Endothelial cell of umbilical vein (primary cell): ENCODE measurements around the gene VPS35. TPM values are rescaled to one million over a fixed set of nuclear protein-coding genes. Genes with fewer than 3 reads are reported as not detected.

Experiments used
- BruUV-seq: library from RNA; stranded (reverse); fragments of 400-500 nt; replicated peaks from 2 replicates; lab custom pipeline; 2021; lab: Mats Ljungman, UMichigan
- CTCF ChIA-PET: fragments of 300-600, 350-600 bp; sonication (Branson Sonifier 250); formaldehyde crosslinking; loops from one replicate; lab custom pipeline; 2021; ENCODE audit warnings: antibody characterized with exemption, inconsistent platforms; lab: Charles Lee
- POLR2A ChIA-PET: fragments of 300-600, 350-600 bp; sonication (Branson Sonifier 250); formaldehyde crosslinking; loops from one replicate; lab custom pipeline; 2021; ENCODE audit warnings: antibody characterized with exemption, inconsistent platforms; lab: Charles Lee
- DNase-seq: peaks from one replicate; pipeline ENCODE4 v3.0.0-alpha.2; 2011; ENCODE audit warnings: low read depth, low spot score
- FAIRE-seq: peaks from 2 replicates; lab custom pipeline; 2011; peaks lifted over from hg19 to GRCh38; lab: Jason Lieb, UNC
- H2AFZ ChIP-seq: 2 replicates; pipeline ENCODE4 v1.6.0; 2012; ENCODE audit warnings: low read depth, low read length, control low read depth, inconsistent platforms
- H3K27ac ChIP-seq: 2 replicates; pipeline ENCODE4 v1.5.1; 2011; ENCODE audit warnings: low read depth, mild to moderate bottlenecking, control low read depth, low read length, moderate library complexity; ENCODE audit not compliant: insufficient read depth
- H3K27me3 ChIP-seq, 2 experiments: 2 replicates each; pipeline versions ENCODE4 v1.6.0 to v1.6.1; 2011; ENCODE audit warnings: low read length in 2 of 2, mixed read lengths in 1 of 2; ENCODE audit not compliant: control insufficient read depth in 2 of 2, insufficient read depth in 2 of 2
- H3K36me3 ChIP-seq, 2 experiments: 2 replicates in 1 of 2; 3 replicates in 1 of 2; pipeline ENCODE4 v1.5.1; 2011; ENCODE audit warnings: low read length in 2 of 2, mild to moderate bottlenecking in 1 of 2, moderate library complexity in 1 of 2; ENCODE audit not compliant: control insufficient read depth in 2 of 2, insufficient read depth in 2 of 2; ENCODE audit errors: extremely low read depth in 1 of 2
- H3K4me1 ChIP-seq: 3 replicates; pipeline ENCODE4 v1.5.1; 2011; ENCODE audit warnings: mild to moderate bottlenecking, low read length; ENCODE audit not compliant: control insufficient read depth, insufficient read depth; ENCODE audit errors: extremely low read depth
- H3K4me2 ChIP-seq: 2 replicates; pipeline ENCODE4 v1.6.1; 2011; ENCODE audit warnings: low read length, control low read depth, mixed read lengths; ENCODE audit not compliant: insufficient read depth
- H3K4me3 ChIP-seq, 3 experiments: fragments of 200-600 bp in 1 of 3; sonication (generic), shearing (Covaris generic) in 1 of 3; replicated peaks in 1 of 3; 2 replicates each; pipeline ENCODE4 v1.5.1; 2011 to 2016; ENCODE audit warnings: control low read depth in 3 of 3, low read length in 3 of 3, mild to moderate bottlenecking in 2 of 3, inconsistent platforms in 1 of 3, low read depth in 1 of 3, moderate library complexity in 1 of 3; ENCODE audit not compliant: insufficient read depth in 1 of 3
- H3K79me2 ChIP-seq: 2 replicates; pipeline ENCODE4 v1.6.0; 2012; ENCODE audit warnings: low read length, inconsistent platforms; ENCODE audit not compliant: control insufficient read depth, insufficient read depth
- H3K9ac ChIP-seq: replicated peaks from 2 replicates; pipeline ENCODE3; 2011; ENCODE audit warnings: low read length, control low read depth; ENCODE audit not compliant: insufficient read depth; ENCODE audit errors: extremely low read depth
- H3K9me1 ChIP-seq: replicated peaks from 3 replicates; pipeline ENCODE4 v1.6.0; 2011; ENCODE audit warnings: mild to moderate bottlenecking, low read length; ENCODE audit not compliant: control insufficient read depth, insufficient read depth; ENCODE audit errors: extremely low read depth
- H3K9me3 ChIP-seq: replicated peaks from 2 replicates; pipeline ENCODE4 v1.5.1; 2012; ENCODE audit warnings: low read length, inconsistent platforms; ENCODE audit not compliant: control insufficient read depth, insufficient read depth
- H4K20me1 ChIP-seq: replicated peaks from 2 replicates; pipeline ENCODE3; 2011; ENCODE audit warnings: mild to moderate bottlenecking, low read length; ENCODE audit not compliant: control insufficient read depth, insufficient read depth; ENCODE audit errors: extremely low read depth
- CTCF ChIP-seq, 2 donors: IDR thresholded peaks; 1 replicate in 1 of 2; 2 replicates in 1 of 2; pipeline ENCODE4 v1.5.1; 2011; ENCODE audit warnings: low read length in 2 of 2, mild to moderate bottlenecking in 2 of 2, moderate library complexity in 2 of 2, control low read depth in 1 of 2, inconsistent platforms in 1 of 2, low read depth in 1 of 2; ENCODE audit not compliant: insufficient read depth in 1 of 2; ENCODE audit errors: extremely low read depth in 1 of 2
- EZH2 ChIP-seq: IDR thresholded peaks from 2 replicates; pipeline ENCODE4 v1.6.1; 2012; ENCODE audit warnings: borderline replicate concordance, low read depth, mild to moderate bottlenecking, moderate library complexity, low read length, inconsistent platforms; ENCODE audit not compliant: severe bottlenecking
- FOS ChIP-seq: IDR thresholded peaks from 2 replicates; pipeline ENCODE4 v1.6.1; 2011; ENCODE audit warnings: mild to moderate bottlenecking, low read length, moderate library complexity, borderline replicate concordance; ENCODE audit not compliant: insufficient read depth
- GATA2 ChIP-seq: IDR thresholded peaks from 2 replicates; pipeline ENCODE4 v1.7.0; 2011; ENCODE audit warnings: low read depth, mild to moderate bottlenecking, moderate library complexity, mixed read lengths, low read length; ENCODE audit not compliant: insufficient read length, insufficient read depth
- JUN ChIP-seq: IDR thresholded peaks from 2 replicates; pipeline ENCODE4 v1.6.1; 2011; ENCODE audit warnings: borderline replicate concordance, low read depth; ENCODE audit not compliant: insufficient read length, insufficient read depth
- MAX ChIP-seq: IDR thresholded peaks from 2 replicates; pipeline ENCODE4 v1.6.1; 2011; ENCODE audit not compliant: insufficient read depth, insufficient read length
- MYC ChIP-seq: IDR thresholded peaks from one replicate; pipeline ENCODE4 v1.6.1; 2011; ENCODE audit warnings: mild to moderate bottlenecking, low read depth, low read length
- POLR2A ChIP-seq: IDR thresholded peaks from 2 replicates; pipeline ENCODE4 v1.6.1; 2012; ENCODE audit warnings: low read depth, mild to moderate bottlenecking, control low read depth, low read length
- POLR2AphosphoS5 ChIP-seq: IDR thresholded peaks from 2 replicates; pipeline ENCODE4 v1.6.1; 2012; ENCODE audit warnings: low read depth, mild to moderate bottlenecking, control low read depth, low read length, moderate library complexity; ENCODE audit not compliant: insufficient read depth
- dilution Hi-C: fragments of 300-500 bp; cut with MboI; formaldehyde crosslinking; loops from one replicate; pipeline ENCODE4 v1.15.0; 2019; ENCODE audit warnings: low sequenced_read_pairs; ENCODE audit not compliant: extremely low pct_ligation_motif_present
- intact Hi-C: fragments of 100-400 bp; cut with micrococcal nuclease; formaldehyde crosslinking; loops from one replicate; pipeline ENCODE4 v1.10.0; 2022
- polyA plus RNA-seq, 4 experiments: library from polyadenylated mRNA; depleted of rRNA in 3 of 4; stranded (reverse) in 3 of 4; unstranded in 1 of 4; fragments of >200 nt; gene quantifications; 2 replicates each; pipeline versions ENCODE4 v1.2.1 to v1.2.3, GENCODE V29; 2011 to 2012; ENCODE audit warnings: missing spikeins in 1 of 4
- total RNA-seq: library from RNA; stranded (reverse); gene quantifications from 2 replicates; pipeline ENCODE4 v1.2.3, GENCODE V29; 2021

Gene VPS35
- total and polyA plus RNA-seq, 2 donors (not counting 3 experiments of a cell fraction or from before 2014, with no cell fraction given): 19.7 to 102 TPM

- no peaks in the 10 kb centered on the region for H3K9me1 ChIP-seq
- DNase-seq (peak; percentile 80), FAIRE-seq (peak; percentile 70)
- peak within 1 kb of the TSS; percentile 97 for H3K4me2 ChIP-seq
- H3K9me3 ChIP-seq: no peaks in the 10 kb centered on the region
- intact Hi-C loops (loop anchor here (1.0 to 5.0 kb wide), 10 partner anchors 16 to 453 kb away; partner anchors contain the start of genes C16orf87, DNAJA2, GPT2 and NETO2), dilution Hi-C loops (no loop called here)
- peak within 1 kb of the TSS; percentile 69 for H2AFZ ChIP-seq
- CTCF ChIA-PET: interaction anchor here (0.9 to 2.9 kb wide), 2 partner anchors 12 to 16 kb away, joined by 3 to 14 read pairs; no protein-coding TSS in a partner anchor
- H3K4me3 ChIP-seq: peak within 1 kb of the TSS; percentile 66 to 96 (median 81)
- H3K27ac ChIP-seq: peak within 1 kb of the TSS; percentile 70
- POLR2A ChIA-PET: no interaction called here
- TSS peak; percentile 31 for BruUV-seq
- H4K20me1 ChIP-seq: peaks cover 8% of the 10 kb centered on the region
- H3K27me3 ChIP-seq: no peaks in the 10 kb centered on the region
- peaks cover 30% of the 10 kb centered on the region for H3K4me1 ChIP-seq
- H3K79me2 ChIP-seq: peaks cover 59% of the 10 kb centered on the region
- peak within 1 kb of the TSS; percentile 79 for H3K9ac ChIP-seq
- peak; percentile 36 to 70 for TF ChIP-seq CTCF (IDR thresholded peaks at IDR 0.05; ENCODE audit: extremely low read depth in 1 of 2, insufficient read depth in 1 of 2, low read depth in 1 of 2, low read length in 2 of 2)
- no peak for TF ChIP-seq EZH2
- TF ChIP-seq FOS: no peak
- no peak for TF ChIP-seq MYC
- peak; percentile 48 for TF ChIP-seq MAX
- no peak for TF ChIP-seq GATA2
- peak; percentile 78 for TF ChIP-seq POLR2AphosphoS5
- TF ChIP-seq POLR2A: no peak
- TF ChIP-seq JUN: no peak
- H3K36me3 ChIP-seq: peaks cover 0 to 4% of the 10 kb centered on the region in 2 experiments
Observed at GRCh38 chr16:46689365-46690280, 645 bp upstream of the VPS35 start, which contains the start of gene ORC6. TSS of gene ORC6 (plus strand) at chr16:46689659. CDS start at chr16:46689706, 47 bp downstream.
